NCI-H1694 (cell line): ENCODE measurements around the gene ATXN3L.

Experiments used
- DNase-seq: peaks from one replicate; lab custom pipeline; 2025; lab: John Stamatoyannopoulos, UW

Gene ATXN3L

GRCh38 chrX:13319953-13320352 lies at the start of gene ATXN3L:
TSS of gene ATXN3L (minus strand) at chrX:13320053. CDS start at chrX:13319934, 119 bp downstream.
- no peak for DNase-seq

DNA sequence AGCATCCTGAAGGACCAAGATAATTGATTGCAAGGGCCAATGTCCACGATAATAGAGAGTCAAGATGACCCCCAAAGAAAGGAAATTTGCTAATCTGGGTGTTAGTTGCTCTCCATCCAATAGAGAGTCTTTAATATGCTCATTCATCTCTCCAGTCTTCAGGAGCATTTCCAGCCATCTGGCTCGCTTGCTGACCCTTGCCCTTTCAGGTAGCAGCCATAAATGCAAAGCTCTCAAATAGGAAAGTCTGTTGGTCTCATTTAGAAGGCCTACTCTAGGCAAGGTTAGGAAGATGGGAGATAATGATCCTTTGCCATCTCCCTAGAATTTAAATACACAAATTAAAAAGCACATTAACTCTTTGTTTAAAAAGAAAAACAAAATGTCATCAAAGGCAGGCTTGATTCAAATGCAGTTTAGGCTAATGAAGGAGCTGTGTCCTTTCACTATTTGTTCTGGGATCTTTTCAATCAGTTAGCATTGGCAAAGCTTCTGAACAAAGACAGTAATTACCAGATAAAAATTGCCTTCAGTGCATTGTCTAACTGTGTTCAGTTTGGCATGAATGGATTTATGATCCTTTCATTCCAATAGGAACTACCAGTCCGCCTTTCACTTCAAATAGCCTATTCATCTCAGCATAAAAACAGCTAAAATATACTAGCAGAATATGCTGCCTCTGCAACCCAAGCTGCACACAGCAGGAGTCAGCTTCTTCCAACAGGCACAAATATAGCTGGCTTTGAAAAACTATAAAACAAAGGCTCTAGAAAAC lies 49.6 kb upstream of the ATXN3L start:
- DNase-seq: no peak

- no peak for DNase-seq
Measured at GRCh38 chrX:13367950-13368349, 48.1 kb upstream of the ATXN3L start.

GRCh38 chrX:13366698-13367097 lies 46.8 kb upstream of the ATXN3L start:
- DNase-seq: no peak

DNA sequence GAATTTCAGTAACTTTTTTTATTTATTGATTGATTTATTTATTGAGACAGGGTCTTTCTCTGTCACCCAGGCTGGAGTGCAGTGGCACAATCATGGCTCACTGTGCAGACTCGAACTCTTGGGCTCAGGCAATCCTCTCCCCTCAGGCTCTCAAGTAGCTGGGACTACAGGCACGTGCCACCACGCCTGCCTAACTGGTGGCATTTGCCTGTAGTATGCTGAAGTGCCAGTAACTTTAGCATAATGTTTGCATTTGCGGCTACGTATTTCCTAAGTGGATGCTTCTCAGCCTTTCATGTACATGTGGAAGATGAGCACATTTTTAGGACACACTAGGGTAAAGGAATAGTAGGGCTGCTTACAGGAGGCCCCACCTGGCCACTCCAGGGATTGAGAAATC lies 45.3 kb upstream of the ATXN3L start:
- DNase-seq: no peak

DNA sequence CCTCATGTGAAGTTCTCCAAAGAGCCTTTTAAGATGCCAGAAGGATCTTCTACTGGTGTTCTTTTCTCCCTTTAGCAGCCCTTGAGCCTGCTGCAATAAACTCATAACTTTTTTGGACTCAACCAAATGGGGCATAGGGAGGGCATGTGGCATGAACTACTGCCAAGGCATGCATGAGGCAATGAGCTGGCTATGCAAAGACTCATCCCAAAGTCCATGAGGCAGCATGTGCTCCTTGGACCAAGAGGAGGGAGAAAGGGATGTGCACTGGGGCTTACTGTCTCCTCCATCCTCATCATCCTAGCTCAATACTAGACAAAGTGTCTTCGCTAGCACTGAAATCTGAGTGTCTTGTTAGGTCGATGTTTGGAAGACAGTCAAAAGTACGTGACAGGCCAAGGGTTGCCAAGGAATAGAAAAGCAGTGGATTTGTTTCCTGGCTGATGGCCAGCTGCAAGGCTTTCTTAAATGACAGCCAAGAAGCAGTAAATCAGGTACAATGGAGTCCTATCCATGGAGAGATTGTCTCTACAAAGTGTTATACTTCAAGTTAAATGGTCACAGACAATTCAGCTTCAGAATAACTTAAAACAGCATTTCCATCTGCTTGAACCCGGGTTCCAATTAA lies 44.5 kb upstream of the ATXN3L start:
- no peak for DNase-seq

GRCh38 chrX:13360146-13360545 lies 40.3 kb upstream of the ATXN3L start:
- DNase-seq: no peak

DNA sequence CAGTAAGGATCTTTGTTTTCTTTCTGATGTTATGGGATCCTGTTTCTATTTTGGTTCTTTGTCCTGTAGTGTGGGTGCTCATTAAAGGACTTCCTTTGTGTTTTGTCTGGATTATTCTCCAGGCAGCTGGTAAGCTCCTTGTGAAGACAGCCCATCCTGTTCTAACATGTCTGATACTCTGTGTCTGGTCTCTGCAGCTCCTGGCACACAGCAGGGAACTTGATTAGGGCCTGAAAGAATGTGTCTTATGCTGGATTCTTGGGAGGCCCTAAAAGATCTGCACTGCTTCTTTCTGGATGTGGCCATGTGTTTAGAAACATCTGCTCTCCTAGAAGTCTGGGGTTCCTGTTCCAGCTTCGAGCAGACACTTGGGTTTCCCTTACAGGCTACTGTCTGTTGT lies 38.1 kb upstream of the ATXN3L start:
- DNase-seq: no peak

DNA sequence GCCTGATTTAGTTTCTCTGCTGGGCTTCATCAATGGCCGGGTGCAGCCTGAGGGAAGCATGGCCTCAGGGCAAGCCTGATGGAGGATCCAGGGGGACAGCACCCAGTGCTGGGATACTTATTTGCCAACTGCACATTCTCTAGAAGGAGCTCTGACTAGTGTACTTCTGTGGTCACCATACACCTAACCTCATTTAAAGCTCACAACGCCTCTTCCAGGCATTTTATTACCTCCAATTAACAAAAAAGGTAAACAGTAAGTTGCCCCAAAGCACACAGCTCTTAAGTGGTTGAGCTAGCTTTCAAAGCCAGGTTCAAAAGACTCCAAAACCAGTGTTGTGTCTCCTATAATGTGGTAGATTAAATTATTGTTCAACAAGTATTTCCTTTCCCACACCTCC lies 26.8 kb upstream of the ATXN3L start:
- no peak for DNase-seq

GRCh38 chrX:13345438-13345837 lies 25.6 kb upstream of the ATXN3L start:
- DNase-seq: no peak

GRCh38 chrX:13345037-13345436 lies 25.2 kb upstream of the ATXN3L start:
- DNase-seq: no peak

DNA sequence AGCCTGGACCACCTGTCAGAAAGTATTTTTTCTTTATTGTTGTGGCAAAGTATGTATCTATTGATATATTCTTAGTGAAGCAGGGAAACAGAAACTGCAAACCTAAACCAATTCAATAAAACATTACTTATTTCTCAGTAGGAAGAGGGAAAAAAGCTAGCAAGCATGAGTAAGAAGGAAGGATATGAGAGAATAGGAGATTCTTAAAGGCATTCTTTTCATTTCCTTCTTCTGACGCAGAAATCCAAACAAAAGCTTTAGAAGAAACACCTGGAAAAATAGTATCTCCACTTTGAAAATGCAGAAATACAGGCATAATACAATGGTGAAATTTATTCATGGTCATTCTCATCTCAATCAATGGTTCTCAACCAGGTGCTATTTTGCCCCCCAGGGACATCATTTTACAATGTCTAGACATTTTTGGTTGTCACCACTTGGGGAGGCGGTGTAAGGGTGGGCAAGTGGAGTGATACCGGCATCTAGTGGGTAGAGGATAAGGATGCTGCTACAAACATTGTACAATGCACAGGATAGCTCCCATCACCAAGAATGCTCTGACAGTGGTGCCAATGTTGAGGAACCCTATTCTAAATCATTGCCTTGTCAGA lies 21.7 kb upstream of the ATXN3L start:
- DNase-seq: no peak

DNA sequence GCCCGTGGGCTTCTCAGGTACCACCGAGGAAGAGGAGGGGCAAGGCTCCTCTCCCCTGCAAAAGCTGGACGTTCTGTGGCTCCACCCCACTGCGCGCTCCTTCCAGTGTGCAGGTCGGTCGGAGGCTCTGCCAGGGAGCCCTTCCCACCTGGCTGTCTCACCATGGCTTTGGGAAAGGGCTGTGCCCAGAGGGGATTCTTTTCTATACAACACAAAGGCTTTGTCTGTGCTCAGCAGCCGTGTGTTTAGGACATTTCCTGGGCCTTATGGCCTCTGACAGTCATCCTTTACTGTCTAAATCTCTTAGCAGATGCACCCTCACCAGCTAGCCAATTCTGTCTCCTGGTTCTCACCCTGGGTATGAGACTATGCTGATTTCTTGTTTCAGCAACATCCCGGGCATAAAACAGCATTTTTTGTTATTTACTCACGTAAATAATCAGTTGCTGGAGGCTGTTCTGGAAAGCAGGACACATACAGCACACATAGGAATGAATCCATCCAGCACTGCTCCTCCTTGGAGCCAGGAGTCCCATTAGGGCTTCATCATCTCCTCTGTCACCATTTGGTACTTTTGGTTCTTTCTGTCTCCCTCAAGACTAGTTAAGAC lies 20.4 kb upstream of the ATXN3L start:
- no peak for DNase-seq

DNA sequence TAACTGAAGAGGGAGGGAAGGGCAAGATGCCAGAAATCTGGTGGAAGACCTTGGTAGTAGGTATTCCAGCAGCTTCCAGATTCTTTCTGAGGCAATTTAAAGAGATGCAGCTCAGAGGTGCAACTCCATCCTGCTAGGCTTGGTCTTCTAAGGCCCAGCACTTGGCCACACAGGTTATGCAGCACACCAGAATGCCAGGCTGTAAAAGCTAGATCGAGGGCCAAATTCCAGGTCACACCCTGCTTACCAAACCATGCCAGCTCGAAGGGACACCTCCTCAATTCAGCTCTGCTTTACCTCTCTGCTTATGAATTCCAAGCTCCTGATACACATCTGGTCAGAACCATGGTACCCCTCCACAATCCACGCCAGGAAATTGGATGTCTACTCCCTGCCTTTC lies 19.8 kb upstream of the ATXN3L start:
- DNase-seq: no peak

DNA sequence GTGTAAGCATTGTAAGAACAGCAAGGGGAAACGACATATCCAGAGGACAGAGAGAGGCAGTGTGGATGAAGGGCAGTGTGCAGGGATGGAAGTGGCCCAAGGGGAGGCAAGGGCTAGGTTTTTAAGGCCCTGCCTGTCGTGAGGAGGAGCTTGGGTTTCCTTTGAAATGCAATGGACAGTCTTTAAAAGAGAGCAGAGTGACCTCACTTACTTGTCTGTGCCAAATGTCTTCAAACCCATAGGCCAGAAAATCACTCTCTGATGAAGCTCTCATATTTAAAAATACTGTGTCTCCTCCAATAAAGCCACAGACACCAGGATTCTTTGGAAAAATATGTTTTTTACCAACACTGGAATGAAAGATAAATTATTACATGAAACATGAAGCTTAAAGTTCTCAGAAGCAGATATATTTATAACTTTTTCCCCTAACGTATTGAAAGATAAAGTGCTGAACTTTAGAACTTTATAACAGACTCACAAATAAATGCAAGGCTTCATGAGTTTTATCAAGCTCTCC lies 19.2 kb upstream of the ATXN3L start:
- DNase-seq: no peak

GRCh38 chrX:13334491-13334890 lies 14.6 kb upstream of the ATXN3L start:
- no peak for DNase-seq

DNA sequence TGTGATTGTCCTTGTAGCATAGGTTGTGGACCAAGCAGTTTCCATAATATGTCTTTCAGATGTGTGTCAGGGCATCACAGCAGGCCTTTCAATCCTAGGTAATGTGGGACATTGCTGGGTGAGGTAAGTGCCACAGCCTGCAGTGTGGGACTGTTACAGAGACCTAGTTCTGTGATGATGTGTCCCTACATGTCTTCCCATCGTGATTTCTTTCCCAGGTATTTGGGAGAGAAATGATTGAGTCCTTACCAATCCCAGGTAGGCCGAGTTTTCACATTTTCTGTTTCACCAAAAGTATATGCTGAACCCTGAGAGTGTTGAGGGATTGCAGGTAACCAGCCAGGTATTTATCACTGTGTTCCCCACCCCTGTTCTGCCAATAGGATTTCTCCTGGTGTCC lies 10.6 kb upstream of the ATXN3L start:
- DNase-seq: no peak

- no peak for DNase-seq
Measured at GRCh38 chrX:13327666-13328065, 7.8 kb upstream of the ATXN3L start.

- no peak for DNase-seq
Measured at GRCh38 chrX:13323241-13323640, 3.4 kb upstream of the ATXN3L start.

DNA sequence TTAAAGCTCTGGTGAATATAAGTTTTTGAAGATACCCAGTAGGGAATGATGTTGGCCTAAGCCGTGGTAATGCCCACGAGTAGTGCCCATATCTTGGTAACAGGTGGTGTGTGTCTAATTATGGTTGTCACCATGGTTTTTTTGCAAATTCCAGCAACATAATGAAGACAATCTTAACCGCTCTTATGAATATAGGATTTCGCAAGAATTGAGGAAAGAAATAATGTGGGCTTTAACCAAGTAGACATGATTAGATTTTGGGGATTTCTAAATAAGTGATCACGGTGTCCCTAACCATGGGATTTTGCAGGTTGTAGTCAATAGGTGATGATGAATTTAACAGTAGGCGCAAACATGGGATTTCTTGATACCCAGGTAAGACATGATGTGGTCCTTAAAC lies 2.5 kb downstream of the ATXN3L start:
- no peak for DNase-seq

GRCh38 chrX:13311560-13311959 lies 8.3 kb downstream of the ATXN3L start:
- DNase-seq: no peak

- DNase-seq: no peak
Measured at GRCh38 chrX:13309631-13310030, 10.2 kb downstream of the ATXN3L start.

GRCh38 chrX:13307041-13307440 lies 12.8 kb downstream of the ATXN3L start:
- DNase-seq: no peak
